ENCODE measurements around the gene IZUMO1R.

- no peak for TF ChIP-seq POLR2AphosphoS5 (IDR thresholded peaks at IDR 0.05; ENCODE audit: low read depth, low read length)
- TF ChIP-seq RCOR1 (IDR thresholded peaks at IDR 0.05; ENCODE audit: low read length), result no peak
- TF ChIP-seq NRF1 (IDR thresholded peaks at IDR 0.05; ENCODE audit: low read depth, low read length), result no peak
- TF ChIP-seq RAD21 (IDR thresholded peaks at IDR 0.05; ENCODE audit: low read length), result no peak
- no peak for TF ChIP-seq CTCF (IDR thresholded peaks at IDR 0.05)
- no peak for TF ChIP-seq MXI1 (IDR thresholded peaks at IDR 0.05; ENCODE audit: low read depth, low read length)
- TF ChIP-seq MAX (IDR thresholded peaks at IDR 0.05; ENCODE audit: low read depth), result no peak
- no peak for TF ChIP-seq EP300 (IDR thresholded peaks at IDR 0.05; ENCODE audit: borderline replicate concordance in 1 of 2, low read depth in 1 of 2, low read length in 1 of 2)
- TF ChIP-seq EZH2phosphoT487 (IDR thresholded peaks at IDR 0.05; ENCODE audit: borderline replicate concordance, low read depth), result no peak
- TF ChIP-seq YY1 (IDR thresholded peaks at IDR 0.05; ENCODE audit: low read depth), result no peak
- no peak for TF ChIP-seq TAF1 (IDR thresholded peaks at IDR 0.05; ENCODE audit: borderline replicate concordance, low read depth, low read length)
- TF ChIP-seq SMC3 (IDR thresholded peaks at IDR 0.05; ENCODE audit: low read depth, low read length), result no peak
- TF ChIP-seq IRF3 (IDR thresholded peaks at IDR 0.05; ENCODE audit: low read depth, low read length), result no peak
Observed at GRCh38 chr11:94326947-94327346, 22.6 kb downstream of the IZUMO1R start.
